Trophoblast cell (in vitro differentiated cells and primary cell): ENCODE results near the gene PLA2G7.
A peak's percentile ranks its signal among the peaks of the same experiment; 100 is the strongest.

Experiments used
- DNase-seq, 2 donors: peaks; one replicate each; pipeline ENCODE4 v3.0.0-alpha.2; 2016
- H2AFZ ChIP-seq: 2 replicates; pipeline ENCODE4 v1.6.1; 2013; ENCODE audit warnings: low read length, moderate library complexity, mild to moderate bottlenecking; ENCODE audit not compliant: insufficient read depth, poor library complexity
- H2AK5ac ChIP-seq: 2 replicates; pipeline ENCODE4 v1.6.1; 2013; ENCODE audit warnings: mild to moderate bottlenecking, low read length
- H2BK120ac ChIP-seq: 2 replicates; pipeline ENCODE4 v1.6.1; 2013; ENCODE audit warnings: low read length, mild to moderate bottlenecking, moderate library complexity; ENCODE audit not compliant: insufficient read depth, poor library complexity
- H2BK12ac ChIP-seq: 2 replicates; pipeline ENCODE4 v1.6.1; 2013; ENCODE audit warnings: mild to moderate bottlenecking, low read length, moderate library complexity
- H2BK5ac ChIP-seq: 2 replicates; pipeline ENCODE4 v1.6.1; 2013; ENCODE audit warnings: low read length, low read depth, moderate library complexity, mild to moderate bottlenecking; ENCODE audit not compliant: poor library complexity
- H3K14ac ChIP-seq: 2 replicates; pipeline ENCODE4 v1.6.1; 2013; ENCODE audit warnings: mild to moderate bottlenecking, low read length
- H3K18ac ChIP-seq: 2 replicates; pipeline ENCODE4 v1.6.1; 2013; ENCODE audit warnings: mild to moderate bottlenecking, low read length
- H3K23ac ChIP-seq: 2 replicates; pipeline ENCODE4 v1.6.1; 2013; ENCODE audit warnings: low read length
- H3K27ac ChIP-seq: 2 replicates; pipeline ENCODE4 v1.5.1; 2013; ENCODE audit warnings: low read depth, mild to moderate bottlenecking, inconsistent platforms, low read length, moderate library complexity
- H3K27me3 ChIP-seq: 2 replicates; pipeline ENCODE4 v1.6.1; 2013; ENCODE audit warnings: inconsistent platforms, mild to moderate bottlenecking, low read length, moderate library complexity; ENCODE audit not compliant: insufficient read depth
- H3K36me3 ChIP-seq, 2 experiments: 1 replicate in 1 of 2; 2 replicates in 1 of 2; pipeline ENCODE4 v1.6.1; 2013; ENCODE audit warnings: low read length in 2 of 2, mild to moderate bottlenecking in 2 of 2, moderate library complexity in 1 of 2; ENCODE audit not compliant: insufficient read depth in 2 of 2, control insufficient read depth in 1 of 2
- H3K4ac ChIP-seq: 2 replicates; pipeline ENCODE4 v1.6.1; 2013; ENCODE audit warnings: low read depth, mild to moderate bottlenecking, low read length, moderate library complexity
- H3K4me1 ChIP-seq, 2 experiments: 1 replicate in 1 of 2; 2 replicates in 1 of 2; pipeline ENCODE4 v1.6.1; 2013; ENCODE audit warnings: low read length in 2 of 2, mild to moderate bottlenecking in 2 of 2, moderate library complexity in 1 of 2; ENCODE audit not compliant: insufficient read depth in 2 of 2, control insufficient read depth in 1 of 2
- H3K4me2 ChIP-seq: 2 replicates; pipeline ENCODE4 v1.6.1; 2013; ENCODE audit warnings: inconsistent platforms, mild to moderate bottlenecking, low read length, moderate library complexity
- H3K4me3 ChIP-seq: 2 replicates; pipeline ENCODE4 v1.5.1; 2013; ENCODE audit warnings: mild to moderate bottlenecking, low read depth, low read length, inconsistent platforms
- H3K79me1 ChIP-seq: one replicate; pipeline ENCODE4 v1.6.1; 2013; ENCODE audit warnings: low read length
- H3K79me2 ChIP-seq: 2 replicates; pipeline ENCODE4 v1.6.1; 2013; ENCODE audit warnings: low read length, mild to moderate bottlenecking; ENCODE audit not compliant: control insufficient read depth, insufficient read depth, poor library complexity
- H3K9ac ChIP-seq: 2 replicates; pipeline ENCODE4 v1.6.1; 2013; ENCODE audit warnings: mild to moderate bottlenecking, low read length
- H3K9me3 ChIP-seq: 2 replicates; pipeline ENCODE4 v1.6.1; 2013; ENCODE audit warnings: low read depth, mild to moderate bottlenecking, control low read depth, inconsistent platforms, low read length; ENCODE audit not compliant: insufficient read depth
- H4K12ac ChIP-seq: 2 replicates; pipeline ENCODE4 v1.6.1; 2013; ENCODE audit warnings: low read depth, mild to moderate bottlenecking, low read length, moderate library complexity
- H4K8ac ChIP-seq: 2 replicates; pipeline ENCODE4 v1.6.1; 2013; ENCODE audit warnings: low read depth, mild to moderate bottlenecking, low read length, moderate library complexity
- H4K91ac ChIP-seq: one replicate; pipeline ENCODE4 v1.6.1; 2013; ENCODE audit warnings: low read depth, mild to moderate bottlenecking, low read length, moderate library complexity
- WGBS: extraction: QIAGEN DNeasy Blood & Tissue Kit; methylation state at CpG from one replicate; pipeline ENCODE4 v1.1.7; 2013; ENCODE audit warnings: missing lambda C conversion rate; ENCODE audit not compliant: insufficient read length, insufficient coverage; ENCODE audit errors: extremely low coverage; 5-methylcytosine and 5-hydroxymethylcytosine counted together

The PLA2G7 gene

GRCh38 chr6:46733341-46733801, 1.8 kb downstream of the PLA2G7 start:
- H3K79me2 ChIP-seq, result no peaks in the 10 kb centered on the region
- H3K27ac ChIP-seq, result no peak overlapping the region
- H2BK12ac ChIP-seq, result no peak overlapping the region
- peak; percentile 92 to 95 for DNase-seq
- no peak overlapping the region for H3K4ac ChIP-seq
- H3K79me1 ChIP-seq, result no peaks in the 10 kb centered on the region
- no peak overlapping the region for H2BK120ac ChIP-seq
- no peak overlapping the region for H4K12ac ChIP-seq
- H4K8ac ChIP-seq, result no peak overlapping the region
- no peak overlapping the region for H4K91ac ChIP-seq
- H3K36me3 ChIP-seq, result no peaks in the 10 kb centered on the region
- H3K9me3 ChIP-seq, result no peaks in the 10 kb centered on the region
- WGBS, result no CpG with 5 or more reads among the region's 2 CpGs
- no peak overlapping the region for H3K4me2 ChIP-seq
- peaks cover 5% of the 10 kb centered on the region for H3K27me3 ChIP-seq
- no peak overlapping the region for H3K14ac ChIP-seq
- H3K23ac ChIP-seq, result no peak overlapping the region
- no peak overlapping the region for H3K4me3 ChIP-seq
- no peak overlapping the region for H2BK5ac ChIP-seq
- H2AFZ ChIP-seq, result no peak overlapping the region
- peaks cover 3 to 10% of the 10 kb centered on the region in 2 experiments for H3K4me1 ChIP-seq
- H2AK5ac ChIP-seq, result no peak overlapping the region
- H3K9ac ChIP-seq, result no peak overlapping the region
- H3K18ac ChIP-seq, result no peak overlapping the region

- H2BK5ac ChIP-seq, result no peak overlapping the region
- DNase-seq, result peak in 1 of 2 donors; percentile 32
- no peak overlapping the region for H3K4me3 ChIP-seq
- no peaks in the 10 kb centered on the region for H3K79me2 ChIP-seq
- no peaks in the 10 kb centered on the region for H3K36me3 ChIP-seq
- peaks cover 3 to 10% of the 10 kb centered on the region in 2 experiments for H3K4me1 ChIP-seq
- no peak overlapping the region for H3K14ac ChIP-seq
- H2AK5ac ChIP-seq, result no peak overlapping the region
- no peak overlapping the region for H4K12ac ChIP-seq
- no peaks in the 10 kb centered on the region for H3K79me1 ChIP-seq
- no peak overlapping the region for H3K27ac ChIP-seq
- H3K4me2 ChIP-seq, result no peak overlapping the region
- H3K18ac ChIP-seq, result no peak overlapping the region
- no peak overlapping the region for H4K91ac ChIP-seq
- no CpG with 5 or more reads among the region's 4 CpGs for WGBS
- H3K4ac ChIP-seq, result no peak overlapping the region
- H2BK120ac ChIP-seq, result no peak overlapping the region
- no peak overlapping the region for H4K8ac ChIP-seq
- H3K9ac ChIP-seq, result no peak overlapping the region
- H3K9me3 ChIP-seq, result no peaks in the 10 kb centered on the region
- H3K27me3 ChIP-seq, result peaks cover 5% of the 10 kb centered on the region
- H2AFZ ChIP-seq, result no peak overlapping the region
- no peak overlapping the region for H3K23ac ChIP-seq
- no peak overlapping the region for H2BK12ac ChIP-seq
These were observed 4.2 kb downstream of the PLA2G7 start for GRCh38 chr6:46730921-46731461.

- DNase-seq, result no peak
- no peak overlapping the region for H4K91ac ChIP-seq
- H3K14ac ChIP-seq, result no peak overlapping the region
- WGBS, result no CpG with 5 or more reads among the region's 1 CpG
- H2BK5ac ChIP-seq, result no peak overlapping the region
- H3K27ac ChIP-seq, result no peak overlapping the region
- H3K27me3 ChIP-seq, result no peaks in the 10 kb centered on the region
- H3K4me2 ChIP-seq, result no peak overlapping the region
- no peak overlapping the region for H3K23ac ChIP-seq
- H4K12ac ChIP-seq, result no peak overlapping the region
- no peak overlapping the region for H2BK120ac ChIP-seq
- no peak overlapping the region for H2AK5ac ChIP-seq
- H3K9me3 ChIP-seq, result no peaks in the 10 kb centered on the region
- no peak overlapping the region for H3K9ac ChIP-seq
- no peak overlapping the region for H2AFZ ChIP-seq
- no peak overlapping the region for H3K4me3 ChIP-seq
- H4K8ac ChIP-seq, result no peak overlapping the region
- H3K79me2 ChIP-seq, result no peaks in the 10 kb centered on the region
- peaks cover 0 to 2% of the 10 kb centered on the region in 2 experiments for H3K4me1 ChIP-seq
- H3K4ac ChIP-seq, result no peak overlapping the region
- no peak overlapping the region for H3K18ac ChIP-seq
- no peaks in the 10 kb centered on the region for H3K36me3 ChIP-seq
- H2BK12ac ChIP-seq, result no peak overlapping the region
- H3K79me1 ChIP-seq, result no peaks in the 10 kb centered on the region
These were observed 5.3 kb downstream of the PLA2G7 start for GRCh38 chr6:46729787-46730326.

- Histone ChIP-seq H2AK5ac (no peak overlapping the region), H3K36me3 (no peaks in the 10 kb centered on the region), H2BK12ac (no peak overlapping the region), H2BK120ac (no peak overlapping the region), H4K91ac (no peak overlapping the region), H3K18ac (no peak overlapping the region), H4K12ac (no peak overlapping the region), H4K8ac (no peak overlapping the region), H3K14ac (no peak overlapping the region), H2BK5ac (no peak overlapping the region), H3K4me3 (no peak overlapping the region), H3K23ac (no peak overlapping the region), H3K79me1 (no peaks in the 10 kb centered on the region), H3K9ac (no peak overlapping the region), H2AFZ (no peak overlapping the region), H3K4me2 (no peak overlapping the region), H3K9me3 (no peaks in the 10 kb centered on the region), H3K27me3 (no peaks in the 10 kb centered on the region), H3K4ac (no peak overlapping the region), H3K27ac (no peak overlapping the region), H3K79me2 (no peaks in the 10 kb centered on the region), H3K4me1 (no peaks in the 10 kb centered on the region)
- DNase-seq, result no peak
- WGBS, result no CpG with 5 or more reads among the region's 1 CpG
These were observed 14.8 kb downstream of the PLA2G7 start for GRCh38 chr6:46720401-46720800.
